Measurements from ENCODE around the gene ZNF502. TPM values are rescaled to one million over a fixed set of nuclear protein-coding genes. Genes with fewer than 3 reads are reported as not detected.

The ZNF502 gene
- total RNA-seq, 1 donor from 2014 or later = 3.6 TPM

DNA sequence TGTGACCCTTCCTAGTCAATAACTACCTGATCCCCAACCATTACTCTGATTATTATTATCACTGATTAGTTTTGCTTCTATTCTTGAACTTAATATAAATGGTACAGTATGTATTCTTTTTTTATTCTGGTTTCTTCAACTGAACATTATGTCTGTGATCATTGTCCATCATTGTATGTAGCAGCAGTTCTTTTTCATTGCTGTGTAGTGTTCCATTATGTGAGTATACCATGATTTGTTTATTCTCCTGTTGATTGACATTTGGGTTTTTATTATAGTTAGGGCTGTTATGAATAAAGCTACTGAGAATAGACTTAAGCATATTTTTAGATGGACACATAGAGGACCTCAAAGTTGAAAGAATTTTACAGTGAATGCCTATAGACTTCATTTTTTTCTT lies 51.8 kb downstream of the ZNF502 start:
- DNase-seq (ENCODE audit: low read depth, low spot score) = no peak

DNA sequence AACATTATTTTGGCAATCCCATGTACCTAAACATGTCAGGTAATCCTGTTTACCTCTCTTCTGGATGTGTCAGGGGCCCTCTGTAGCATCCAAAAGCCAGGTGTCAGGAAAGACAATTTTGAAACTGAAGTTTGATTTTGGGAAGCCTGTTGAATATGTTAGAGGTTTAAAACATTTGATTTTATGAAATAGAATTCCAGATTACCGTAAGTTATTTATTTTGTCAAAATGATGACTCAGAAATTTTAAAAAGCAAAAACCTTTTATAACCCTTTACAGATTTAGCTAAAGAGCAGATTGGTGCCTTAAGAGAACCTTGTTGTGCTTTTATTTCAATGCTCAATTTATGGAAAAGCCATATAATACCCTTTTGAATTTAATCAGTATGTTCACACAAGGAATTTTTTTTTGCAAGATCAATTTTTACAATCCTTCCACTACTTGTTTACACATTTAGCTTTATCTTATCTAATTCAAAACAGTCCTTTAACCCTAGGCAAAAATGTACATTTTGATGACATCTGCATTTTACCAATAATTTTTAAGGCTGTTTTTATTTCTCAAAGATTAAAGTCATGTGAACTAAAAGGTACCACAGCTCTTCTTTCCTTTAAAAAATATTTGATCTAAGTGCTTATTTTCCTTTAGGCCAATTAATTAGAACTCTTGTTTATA lies 59.1 kb downstream of the ZNF502 start:
- DNase-seq (ENCODE audit: low read depth, low spot score) = no peak

DNA sequence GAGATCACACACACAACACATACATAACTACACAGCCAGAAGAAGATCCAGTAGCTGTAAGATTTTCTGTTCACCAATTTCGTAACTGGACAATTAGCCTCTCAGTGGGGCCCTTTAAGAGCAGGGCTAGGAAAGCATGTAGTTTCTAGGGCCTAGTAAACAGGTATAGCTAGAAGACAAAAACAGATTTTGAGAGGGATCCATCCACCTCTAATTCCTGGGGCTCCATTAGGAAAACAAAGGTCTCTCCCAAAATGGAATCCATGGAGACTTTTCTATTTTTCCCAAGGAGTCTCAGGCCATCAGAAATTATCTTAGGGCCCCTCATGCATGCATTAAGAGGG lies 59.6 kb downstream of the ZNF502 start:
- no peak for DNase-seq (ENCODE audit: low read depth, low spot score)

Other genes with a start within 250 kb of the ZNF502 start
- gene ZNF445, start 235.0 kb upstream of the ZNF502 start, total RNA-seq = 7.6 and 12.0 TPM in 2 replicates
- gene ZKSCAN7, start 157.5 kb upstream of the ZNF502 start, total RNA-seq = 0.92 and 1.2 TPM in 2 replicates
- gene ZNF660, start 127.7 kb upstream of the ZNF502 start, total RNA-seq = 0.59 and 2.4 TPM in 2 replicates
- gene ZNF197, start 87.6 kb upstream of the ZNF502 start, total RNA-seq = 9.4 and 9.8 TPM in 2 replicates
- gene ZNF35, start 63.9 kb upstream of the ZNF502 start, total RNA-seq = 14.4 and 16.6 TPM in 2 replicates
- gene ZNF501, start 17.0 kb downstream of the ZNF502 start, total RNA-seq = 3.6 and 6.7 TPM in 2 replicates
- gene KIAA1143, start 49.0 kb downstream of the ZNF502 start, total RNA-seq = 17.8 and 18.7 TPM in 2 replicates
- 11.5 and 19.8 TPM in 2 replicates for gene KIF15, start 49.1 kb downstream of the ZNF502 start, total RNA-seq
- 10.2 and 11.3 TPM in 2 replicates for gene TMEM42, start 149.3 kb downstream of the ZNF502 start, total RNA-seq
- gene TGM4, start 161.9 kb downstream of the ZNF502 start, total RNA-seq = 0.14 and 0.26 TPM in 2 replicates